Right lobe of liver (tissue), 4 donors: ENCODE measurements around the gene PDZD4.

Source experiments
- CTCF ChIP-seq, 4 donors: fragments of 200-600 bp in 3 of 4; fragments of 450-650 bp in 1 of 4; IDR thresholded peaks; one replicate each; pipeline versions ENCODE4 v1.5.1 to v1.8.0; 2016 to 2022; ENCODE audit warnings: antibody characterized with exemption in 4 of 4, mild to moderate bottlenecking in 2 of 4
- POLR2A ChIP-seq: fragments of 450-650 bp; IDR thresholded peaks from one replicate; pipeline ENCODE4 v1.6.1; 2017; ENCODE audit warnings: antibody characterized with exemption, mild to moderate bottlenecking
- donor health status: DM: no; HTN: no; CAD: no.
- donor health status: DM: no; HTN: no; CAD: no.
- donor health status: DM: no; HTN: yes; CAD: no.

GRCh38 chrX:153864561-153865320 lies 34.4 kb upstream of the PDZD4 start:
- TF ChIP-seq POLR2A: no peak
- TF ChIP-seq CTCF (IDR thresholded peaks at IDR 0.05): no peak
